Measurements from ENCODE around the gene KCNQ1. TPM values are rescaled to one million over a fixed set of nuclear protein-coding genes. Genes with fewer than 3 reads are reported as not detected.

The KCNQ1 gene
- total and polyA plus RNA-seq, 2 experiments from 2014 or later: 0.45 to 0.87 TPM

GRCh38 chr11:2575591-2576051 lies 130.8 kb downstream of the KCNQ1 start:
- no peak overlapping the region for H3K27ac ChIP-seq (ENCODE audit: low read depth)
- H3K79me2 ChIP-seq (replicated peaks; ENCODE audit: insufficient read depth): no peaks in the 10 kb centered on the region
- no peak overlapping the region for H3K4me3 Mint-ChIP-seq
- H3K4me1 Mint-ChIP-seq: peaks cover 4% of the 10 kb centered on the region; the same call in 2 of the 3 replicates
- no peak overlapping the region for H3K4me3 ChIP-seq
- H3F3A ChIP-seq (replicated peaks; ENCODE audit: low read depth): no peaks in the 10 kb centered on the region
- no peak for TF ChIP-seq EZH2phosphoT487 (IDR thresholded peaks at IDR 0.05; ENCODE audit: unreplicated experiment)
- TF ChIP-seq ETS1 (IDR thresholded peaks at IDR 0.05): no peak
- TF ChIP-seq CTCF (conservative IDR thresholded peaks at IDR 0.05; ENCODE audit: low read depth in 2 of 2): no peak
- TF ChIP-seq EZH2 (IDR thresholded peaks at IDR 0.05; ENCODE audit: low read depth, unreplicated experiment): no peak
- no peak for TF ChIP-seq NANOG (IDR thresholded peaks at IDR 0.05; ENCODE audit: borderline replicate concordance)
- no peak for TF ChIP-seq ZNF114 (CRISPR knock-in tag; IDR thresholded peaks at IDR 0.05)
- no peak for TF ChIP-seq CREB1 (CRISPR knock-in tag; IDR thresholded peaks at IDR 0.05; ENCODE audit: low read depth)
- no peak for TF ChIP-seq JUNB (IDR thresholded peaks at IDR 0.05; ENCODE audit: unreplicated experiment)
- TF ChIP-seq ZNF462 (CRISPR knock-in tag; IDR thresholded peaks at IDR 0.05): no peak
- TF ChIP-seq REST (IDR thresholded peaks at IDR 0.05; ENCODE audit: unreplicated experiment): no peak
- no peak for TF ChIP-seq POLR2AphosphoS5 (IDR thresholded peaks at IDR 0.05; ENCODE audit: low read depth)
- no peak for TF ChIP-seq STAT1 (IDR thresholded peaks at IDR 0.05; ENCODE audit: unreplicated experiment)
- H3K36me3 Mint-ChIP-seq (ENCODE audit: low read depth): no peaks in the 10 kb centered on the region
- no peaks in the 10 kb centered on the region for H3K36me3 ChIP-seq (ENCODE audit: insufficient read depth)
- no peaks in the 10 kb centered on the region for H4K20me1 ChIP-seq (replicated peaks; ENCODE audit: insufficient read depth)
- no peak overlapping the region for H2AFZ ChIP-seq
- no peaks in the 10 kb centered on the region for H3K4me1 ChIP-seq (ENCODE audit: insufficient read depth)
- peaks cover 38% of the 10 kb centered on the region for H3K27me3 Mint-ChIP-seq (ENCODE audit: insufficient read depth, low read depth, poor library complexity)
- no peak overlapping the region for H3K4me2 ChIP-seq
- DNase-seq (ENCODE audit: low spot score): no peak
- H3K27me3 ChIP-seq (ENCODE audit: insufficient read depth): peaks cover 3% of the 10 kb centered on the region
- no peak overlapping the region for H3K27ac Mint-ChIP-seq
- no peak for ATAC-seq
- no peaks in the 10 kb centered on the region for H3K9me2 ChIP-seq (ENCODE audit: insufficient read depth)
- no peaks in the 10 kb centered on the region for H3K9me3 Mint-ChIP-seq

All from GM23338 (cell line).